Measurements from ENCODE around the gene SPTLC3.
"Not testable (repeated sequence)": the region's sequence is repeated elsewhere in the genome, so short reads cannot be mapped to it uniquely, and the experiment has no call there.

SPTLC3 gene

GRCh38 chr20:12979713-12980112 is 29.1 kb upstream of the SPTLC3 start:
- H3K23ac ChIP-seq (ENCODE audit: low read length in 2 of 2); H4K91ac ChIP-seq (ENCODE audit: low read length); H3K9ac ChIP-seq (ENCODE audit: low read length); H4K8ac ChIP-seq (ENCODE audit: low read length); H3K4me1 ChIP-seq (ENCODE audit: control insufficient read depth, insufficient read depth, low read depth, low read length); H3K36me3 ChIP-seq (ENCODE audit: control insufficient read depth in 1 of 2, insufficient read depth in 2 of 2, low read depth in 1 of 2, low read length in 2 of 2); H2BK15ac ChIP-seq (ENCODE audit: low read depth, poor library complexity, severe bottlenecking); H2BK120ac ChIP-seq (ENCODE audit: low read depth, low read length); H3K27me3 ChIP-seq (ENCODE audit: control insufficient read depth in 1 of 2, insufficient read depth in 1 of 2, low read length in 2 of 2); H3K4me3 ChIP-seq (ENCODE audit: insufficient read depth in 1 of 2, low read depth in 1 of 2, low read length in 2 of 2); H2AFZ ChIP-seq (ENCODE audit: low read depth, low read length); H3K79me1 ChIP-seq (replicated peaks; ENCODE audit: low read length, poor library complexity, severe bottlenecking); H3K27ac ChIP-seq (ENCODE audit: low read length, poor library complexity, severe bottlenecking); DNase-seq; H3K9me3 ChIP-seq (ENCODE audit: control insufficient read depth, low read length); H2BK5ac ChIP-seq (ENCODE audit: low read depth, low read length, poor library complexity, severe bottlenecking); H2AK5ac ChIP-seq (ENCODE audit: low read length, severe bottlenecking); H2BK12ac ChIP-seq (ENCODE audit: low read length in 2 of 2); H3K4ac ChIP-seq (ENCODE audit: low read depth in 1 of 2, low read length in 2 of 2); H3K18ac ChIP-seq (ENCODE audit: low read depth in 1 of 2, low read length in 2 of 2); H3K14ac ChIP-seq (ENCODE audit: low read length in 2 of 2); H3K4me2 ChIP-seq (ENCODE audit: low read length, poor library complexity, severe bottlenecking): not testable (repeated sequence)
- 95% methylated on average over 2 of the region's 3 CpGs for WGBS

- no peak for DNase-seq
- no peak overlapping the region for H3K4ac ChIP-seq (ENCODE audit: low read depth in 1 of 2, low read length in 2 of 2)
- whole genome bisulfite sequencing: 86% methylated on average over 1 of the region's 2 CpGs
Measured at GRCh38 chr20:12982098-12982497, 26.7 kb upstream of the SPTLC3 start.

GRCh38 chr20:12984069-12984765 is 24.6 kb upstream of the SPTLC3 start:
- Histone ChIP-seq H2BK5ac (ENCODE audit: low read depth, low read length, poor library complexity, severe bottlenecking) (no peak overlapping the region), H2BK120ac (ENCODE audit: low read depth, low read length) (no peak overlapping the region), H3K4me3 (ENCODE audit: insufficient read depth in 1 of 2, low read depth in 1 of 2, low read length in 2 of 2) (no peak overlapping the region), H3K23ac (ENCODE audit: low read length in 2 of 2) (no peak overlapping the region), H3K18ac (ENCODE audit: low read depth in 1 of 2, low read length in 2 of 2) (no peak overlapping the region), H3K36me3 (ENCODE audit: control insufficient read depth in 1 of 2, insufficient read depth in 2 of 2, low read depth in 1 of 2, low read length in 2 of 2) (no peaks in the 10 kb centered on the region), H2AFZ (ENCODE audit: low read depth, low read length) (no peak overlapping the region), H3K14ac (ENCODE audit: low read length in 2 of 2) (no peak overlapping the region), H2AK5ac (ENCODE audit: low read length, severe bottlenecking) (no peak overlapping the region), H3K27me3 (ENCODE audit: control insufficient read depth in 1 of 2, insufficient read depth in 1 of 2, low read length in 2 of 2) (no peaks in the 10 kb centered on the region), H3K9ac (ENCODE audit: low read length) (no peak overlapping the region), H3K9me3 (ENCODE audit: control insufficient read depth, low read length) (no peaks in the 10 kb centered on the region), H2BK12ac (ENCODE audit: low read length in 2 of 2) (no peak overlapping the region), H4K91ac (ENCODE audit: low read length) (no peak overlapping the region), H4K8ac (ENCODE audit: low read length) (no peak overlapping the region), H3K4me2 (ENCODE audit: low read length, poor library complexity, severe bottlenecking) (no peak overlapping the region), H3K4ac (ENCODE audit: low read depth in 1 of 2, low read length in 2 of 2) (no peak overlapping the region), H3K27ac (ENCODE audit: low read length, poor library complexity, severe bottlenecking) (no peak overlapping the region), H3K4me1 (ENCODE audit: control insufficient read depth, insufficient read depth, low read depth, low read length) (no peaks in the 10 kb centered on the region), H2BK15ac (ENCODE audit: low read depth, poor library complexity, severe bottlenecking) (no peak overlapping the region), H3K79me1 (replicated peaks; ENCODE audit: low read length, poor library complexity, severe bottlenecking) (no peaks in the 10 kb centered on the region)
- WGBS: 87% methylated on average over 2 of the region's 2 CpGs
- no peak for DNase-seq

More at GRCh38 chr20:12982098-12982497, 26.7 kb upstream of the SPTLC3 start:
- no peak overlapping the region for H3K23ac ChIP-seq (ENCODE audit: low read length in 2 of 2)
- H3K4me2 ChIP-seq (ENCODE audit: low read length, poor library complexity, severe bottlenecking): no peak overlapping the region
- no peak overlapping the region for H2BK12ac ChIP-seq (ENCODE audit: low read length in 2 of 2)
- H4K91ac ChIP-seq (ENCODE audit: low read length): no peak overlapping the region
- H3K4me1 ChIP-seq (ENCODE audit: control insufficient read depth, insufficient read depth, low read depth, low read length): no peaks in the 10 kb centered on the region
- H3K4me3 ChIP-seq (ENCODE audit: insufficient read depth in 1 of 2, low read depth in 1 of 2, low read length in 2 of 2): no peak overlapping the region
- no peaks in the 10 kb centered on the region for H3K79me1 ChIP-seq (replicated peaks; ENCODE audit: low read length, poor library complexity, severe bottlenecking)
- H2BK15ac ChIP-seq (ENCODE audit: low read depth, poor library complexity, severe bottlenecking): no peak overlapping the region
- no peak overlapping the region for H3K9ac ChIP-seq (ENCODE audit: low read length)
- no peak overlapping the region for H3K27ac ChIP-seq (ENCODE audit: low read length, poor library complexity, severe bottlenecking)
- no peak overlapping the region for H4K8ac ChIP-seq (ENCODE audit: low read length)
- no peak overlapping the region for H3K14ac ChIP-seq (ENCODE audit: low read length in 2 of 2)
- H2BK120ac ChIP-seq (ENCODE audit: low read depth, low read length): no peak overlapping the region
- H3K9me3 ChIP-seq (ENCODE audit: control insufficient read depth, low read length): no peaks in the 10 kb centered on the region
- H2BK5ac ChIP-seq (ENCODE audit: low read depth, low read length, poor library complexity, severe bottlenecking): no peak overlapping the region
- H3K27me3 ChIP-seq (ENCODE audit: control insufficient read depth in 1 of 2, insufficient read depth in 1 of 2, low read length in 2 of 2): no peaks in the 10 kb centered on the region
- H2AFZ ChIP-seq (ENCODE audit: low read depth, low read length): no peak overlapping the region
- no peak overlapping the region for H3K18ac ChIP-seq (ENCODE audit: low read depth in 1 of 2, low read length in 2 of 2)
- H2AK5ac ChIP-seq (ENCODE audit: low read length, severe bottlenecking): no peak overlapping the region
- H3K36me3 ChIP-seq (ENCODE audit: control insufficient read depth in 1 of 2, insufficient read depth in 2 of 2, low read depth in 1 of 2, low read length in 2 of 2): no peaks in the 10 kb centered on the region

- Histone ChIP-seq H2AK5ac (ENCODE audit: low read length, severe bottlenecking) (no peak overlapping the region), H3K23ac (ENCODE audit: low read length in 2 of 2) (no peak overlapping the region), H3K14ac (ENCODE audit: low read length in 2 of 2) (no peak overlapping the region), H2AFZ (ENCODE audit: low read depth, low read length) (no peak overlapping the region), H3K27ac (ENCODE audit: low read length, poor library complexity, severe bottlenecking) (no peak overlapping the region), H4K91ac (ENCODE audit: low read length) (no peak overlapping the region), H3K79me1 (replicated peaks; ENCODE audit: low read length, poor library complexity, severe bottlenecking) (no peaks in the 10 kb centered on the region), H2BK15ac (ENCODE audit: low read depth, poor library complexity, severe bottlenecking) (no peak overlapping the region), H3K27me3 (ENCODE audit: control insufficient read depth in 1 of 2, insufficient read depth in 1 of 2, low read length in 2 of 2) (no peaks in the 10 kb centered on the region), H3K9me3 (ENCODE audit: control insufficient read depth, low read length) (no peaks in the 10 kb centered on the region), H3K4me1 (ENCODE audit: control insufficient read depth, insufficient read depth, low read depth, low read length) (no peaks in the 10 kb centered on the region), H3K4me3 (ENCODE audit: insufficient read depth in 1 of 2, low read depth in 1 of 2, low read length in 2 of 2) (no peak overlapping the region), H3K4me2 (ENCODE audit: low read length, poor library complexity, severe bottlenecking) (no peak overlapping the region), H3K18ac (ENCODE audit: low read depth in 1 of 2, low read length in 2 of 2) (no peak overlapping the region), H3K36me3 (ENCODE audit: control insufficient read depth in 1 of 2, insufficient read depth in 2 of 2, low read depth in 1 of 2, low read length in 2 of 2) (no peaks in the 10 kb centered on the region), H2BK120ac (ENCODE audit: low read depth, low read length) (no peak overlapping the region), H2BK5ac (ENCODE audit: low read depth, low read length, poor library complexity, severe bottlenecking) (no peak overlapping the region), H3K4ac (ENCODE audit: low read depth in 1 of 2, low read length in 2 of 2) (no peak overlapping the region), H2BK12ac (ENCODE audit: low read length in 2 of 2) (no peak overlapping the region), H4K8ac (ENCODE audit: low read length) (no peak overlapping the region), H3K9ac (ENCODE audit: low read length) (no peak overlapping the region)
- DNase-seq: no peak
- 71% methylated on average over 2 of the region's 2 CpGs for WGBS
Measured at GRCh38 chr20:12984863-12985262, 23.9 kb upstream of the SPTLC3 start.
